SW 1271 (cell line): ENCODE measurements around the gene MRPS15.

Experiments
- DNase-seq, 2 experiments: peaks; one replicate each; lab custom pipeline; 2025; lab: John Stamatoyannopoulos, UW

The MRPS15 gene

GRCh38 chr1:36420409-36420808 lies 43.8 kb downstream of the MRPS15 start:
- no peak for DNase-seq

- DNase-seq: no peak
Measured at GRCh38 chr1:36419569-36419968, 44.6 kb downstream of the MRPS15 start.

- no peak for DNase-seq
Measured at GRCh38 chr1:36419140-36419539, 45.0 kb downstream of the MRPS15 start.

GRCh38 chr1:36417931-36418330 lies 46.3 kb downstream of the MRPS15 start:
- no peak for DNase-seq

- DNase-seq: no peak
Measured at GRCh38 chr1:36415661-36416326, 48.4 kb downstream of the MRPS15 start.

GRCh38 chr1:36414384-36414783 lies 49.8 kb downstream of the MRPS15 start:
- DNase-seq: no peak

- DNase-seq: no peak
Measured at GRCh38 chr1:36411674-36412648, 52.2 kb downstream of the MRPS15 start.

- DNase-seq: no peak
Measured at GRCh38 chr1:36408479-36408878, 55.7 kb downstream of the MRPS15 start.

- DNase-seq: no peak
Measured at GRCh38 chr1:36406440-36406839, 57.7 kb downstream of the MRPS15 start.
